Measurements from ENCODE around the gene SPDEF. TPM values are rescaled to one million over a fixed set of nuclear protein-coding genes. Genes with fewer than 3 reads are reported as not detected.

Gene SPDEF
- total and polyA plus RNA-seq, 7 donors, result 0.71 to 101 (median 67.4) TPM; not detected in 3

- DNase-seq, result no peak
- TF ChIP-seq POLR2A (IDR thresholded peaks at IDR 0.05) (no peak), POLR2AphosphoS5 (IDR thresholded peaks at IDR 0.05) (no peak), EP300 (IDR thresholded peaks at IDR 0.05) (no peak)
- TF ChIP-seq, protein P1, sequence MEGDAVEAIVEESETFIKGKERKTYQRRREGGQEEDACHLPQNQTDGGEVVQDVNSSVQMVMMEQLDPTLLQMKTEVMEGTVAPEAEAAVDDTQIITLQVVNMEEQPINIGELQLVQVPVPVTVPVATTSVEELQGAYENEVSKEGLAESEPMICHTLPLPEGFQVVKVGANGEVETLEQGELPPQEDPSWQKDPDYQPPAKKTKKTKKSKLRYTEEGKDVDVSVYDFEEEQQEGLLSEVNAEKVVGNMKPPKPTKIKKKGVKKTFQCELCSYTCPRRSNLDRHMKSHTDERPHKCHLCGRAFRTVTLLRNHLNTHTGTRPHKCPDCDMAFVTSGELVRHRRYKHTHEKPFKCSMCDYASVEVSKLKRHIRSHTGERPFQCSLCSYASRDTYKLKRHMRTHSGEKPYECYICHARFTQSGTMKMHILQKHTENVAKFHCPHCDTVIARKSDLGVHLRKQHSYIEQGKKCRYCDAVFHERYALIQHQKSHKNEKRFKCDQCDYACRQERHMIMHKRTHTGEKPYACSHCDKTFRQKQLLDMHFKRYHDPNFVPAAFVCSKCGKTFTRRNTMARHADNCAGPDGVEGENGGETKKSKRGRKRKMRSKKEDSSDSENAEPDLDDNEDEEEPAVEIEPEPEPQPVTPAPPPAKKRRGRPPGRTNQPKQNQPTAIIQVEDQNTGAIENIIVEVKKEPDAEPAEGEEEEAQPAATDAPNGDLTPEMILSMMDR (IDR thresholded peaks at IDR 0.05), result no peak
- Histone ChIP-seq H3K4me3 (no peak overlapping the region), H3K9me3 (no peaks in the 10 kb centered on the region), H3K27ac (no peak overlapping the region), H3K4me1 (no peaks in the 10 kb centered on the region), H3K36me3 (no peaks in the 10 kb centered on the region), H3K27me3 (peaks cover 0 to 16% (median 0%) of the 10 kb centered on the region in 3 donors)
- intact Hi-C loops (cut with DNase I), result no loop called here
- 77 to 78% methylated on average over 3 of the region's 3 CpGs for whole genome bisulfite sequencing, 2 donors
These were observed 19.2 kb upstream of the SPDEF start for GRCh38 chr6:34575326-34575725.

GRCh38 chr6:34574647-34575293 is 18.6 kb upstream of the SPDEF start:
- WGBS, 2 donors, result 74 to 83% methylated on average over 10 of the region's 10 CpGs

DNA sequence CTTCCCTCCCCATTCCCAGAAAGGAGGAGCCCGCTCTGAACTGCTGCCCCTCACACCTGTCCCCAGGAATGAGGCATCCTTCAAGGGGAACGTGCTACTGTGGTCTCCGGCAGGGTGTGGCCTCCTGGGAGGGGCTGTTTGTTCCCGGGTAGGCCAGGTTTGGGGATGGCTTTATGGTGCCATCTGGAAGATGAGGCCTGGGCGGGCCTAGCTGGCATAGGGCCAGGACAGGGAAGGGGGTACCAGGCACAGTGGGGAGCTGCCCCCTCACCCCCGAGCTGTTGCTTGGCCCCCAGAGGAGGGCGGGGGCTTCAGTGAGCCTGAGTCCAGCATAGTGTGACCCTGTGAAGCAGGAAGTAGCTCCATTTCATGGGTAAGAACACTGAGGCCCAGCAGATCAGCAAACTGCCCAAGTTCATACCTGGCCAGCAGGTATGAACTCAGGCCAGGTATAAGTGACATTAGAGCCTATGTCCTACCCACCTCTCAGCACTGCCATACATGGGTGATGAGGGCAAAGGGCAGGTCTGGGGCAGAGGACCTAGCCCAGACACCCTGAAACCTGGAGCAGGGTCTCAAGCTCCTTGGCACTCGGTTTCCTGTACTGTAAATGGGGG is 17.5 kb upstream of the SPDEF start:
- no peak for DNase-seq
- Histone ChIP-seq H3K4me1 (no peaks in the 10 kb centered on the region), H3K9me3 (no peaks in the 10 kb centered on the region), H3K4me3 (no peak overlapping the region), H3K27me3 (peaks cover 0 to 30% (median 12%) of the 10 kb centered on the region in 3 donors), H3K27ac (no peak overlapping the region), H3K36me3 (no peaks in the 10 kb centered on the region)
- WGBS, 2 donors, result 25 to 63% methylated on average over 8 of the region's 8 CpGs
- TF ChIP-seq EP300 (IDR thresholded peaks at IDR 0.05) (no peak), POLR2A (IDR thresholded peaks at IDR 0.05) (no peak), POLR2AphosphoS5 (IDR thresholded peaks at IDR 0.05) (no peak)
- TF ChIP-seq, protein P1 (IDR thresholded peaks at IDR 0.05), result no peak
- intact Hi-C loops (cut with DNase I), result no loop called here

More at GRCh38 chr6:34574647-34575293, 18.6 kb upstream of the SPDEF start:
- DNase-seq, result no peak
- Histone ChIP-seq H3K4me3 (no peak overlapping the region), H3K36me3 (no peaks in the 10 kb centered on the region), H3K4me1 (no peaks in the 10 kb centered on the region), H3K27ac (no peak overlapping the region), H3K27me3 (peaks cover 0 to 19% (median 1%) of the 10 kb centered on the region in 3 donors), H3K9me3 (no peaks in the 10 kb centered on the region)
- intact Hi-C loops (cut with DNase I), result no loop called here
- TF ChIP-seq, protein P1 (IDR thresholded peaks at IDR 0.05), result no peak
- no peak for TF ChIP-seq POLR2AphosphoS5 (IDR thresholded peaks at IDR 0.05)
- TF ChIP-seq POLR2A (IDR thresholded peaks at IDR 0.05), result no peak
- no peak for TF ChIP-seq EP300 (IDR thresholded peaks at IDR 0.05)

DNA sequence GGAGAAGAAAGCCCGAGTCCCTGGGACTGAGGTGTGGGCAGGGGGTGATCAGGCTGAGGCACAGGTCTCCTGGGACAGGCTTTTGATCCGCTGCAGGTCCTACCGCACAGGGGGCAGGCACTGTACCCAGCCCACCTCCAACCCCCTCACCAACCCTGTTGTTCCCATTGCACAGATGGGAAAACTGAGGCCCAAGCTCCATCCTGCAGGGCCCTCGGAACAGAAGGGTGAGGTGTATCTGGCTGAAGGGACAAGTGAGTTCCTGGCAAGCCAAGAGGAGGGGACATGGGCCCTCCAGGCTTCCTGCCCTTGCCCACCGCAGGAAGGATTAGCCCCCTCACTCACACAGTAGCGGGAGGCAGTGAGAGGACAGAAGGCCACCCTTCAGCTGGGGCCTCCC is 16.5 kb upstream of the SPDEF start:
- Histone ChIP-seq H3K4me3 (no peak overlapping the region), H3K9me3 (no peaks in the 10 kb centered on the region), H3K27ac (no peak overlapping the region), H3K4me1 (no peaks in the 10 kb centered on the region), H3K27me3 (peaks cover 0 to 37% (median 22%) of the 10 kb centered on the region in 3 donors), H3K36me3 (no peaks in the 10 kb centered on the region)
- DNase-seq, result no peak
- 92 to 96% methylated on average over 6 of the region's 6 CpGs for WGBS, 2 donors
- no peak for TF ChIP-seq POLR2AphosphoS5 (IDR thresholded peaks at IDR 0.05)
- TF ChIP-seq EP300 (IDR thresholded peaks at IDR 0.05), result no peak
- TF ChIP-seq, protein P1 (IDR thresholded peaks at IDR 0.05), result no peak
- TF ChIP-seq POLR2A (IDR thresholded peaks at IDR 0.05), result no peak
- intact Hi-C loops (cut with DNase I), result no loop called here

All from sigmoid colon (tissue), 7 donors.